Coronary artery (tissue), 2 donors: ENCODE data around the gene RFTN1.

Source experiments
- DNase-seq: peaks from one replicate; pipeline ENCODE4 v3.0.0-alpha.2; 2017; ENCODE audit warnings: low spot score
- H3K27ac ChIP-seq, 2 donors: fragments of 200-600 bp; sonication (generic); one replicate each; pipeline ENCODE4 v1.5.1; 2016 to 2019
- H3K4me3 ChIP-seq: fragments of 200-600 bp; sonication (generic); 2 replicates; pipeline ENCODE4 v1.5.1; 2016; ENCODE audit warnings: mild to moderate bottlenecking, moderate library complexity
- TF ChIP-seq, protein P1 (sequence below): fragments of 200-600 bp; sonication (generic); IDR thresholded peaks from one replicate; pipeline ENCODE4 v1.5.1; 2019; ENCODE audit warnings: antibody characterized with exemption

RFTN1 gene

DNA sequence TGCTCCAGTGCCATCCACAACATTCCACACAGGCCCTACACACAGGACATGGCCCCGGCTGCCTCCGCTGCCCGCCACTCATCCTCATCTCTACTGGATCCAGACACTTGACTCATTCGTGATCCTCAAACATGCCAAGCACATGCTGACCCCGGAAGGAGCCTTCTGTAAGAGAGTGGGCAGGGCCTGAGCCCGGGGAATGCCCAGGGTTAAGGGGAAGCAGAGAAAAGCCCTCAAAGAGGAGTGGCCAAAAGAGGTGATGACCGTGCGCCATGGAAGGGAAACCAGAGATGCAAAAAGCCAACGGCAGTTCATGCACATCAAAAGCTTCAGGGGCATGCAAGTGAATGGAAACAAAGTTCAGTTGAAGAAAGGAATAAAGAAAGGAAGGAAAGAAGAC, 46.1 kb downstream of the RFTN1 start:
- H3K27ac ChIP-seq: no peak overlapping the region
- no peak overlapping the region for H3K4me3 ChIP-seq
- TF ChIP-seq, protein P1, sequence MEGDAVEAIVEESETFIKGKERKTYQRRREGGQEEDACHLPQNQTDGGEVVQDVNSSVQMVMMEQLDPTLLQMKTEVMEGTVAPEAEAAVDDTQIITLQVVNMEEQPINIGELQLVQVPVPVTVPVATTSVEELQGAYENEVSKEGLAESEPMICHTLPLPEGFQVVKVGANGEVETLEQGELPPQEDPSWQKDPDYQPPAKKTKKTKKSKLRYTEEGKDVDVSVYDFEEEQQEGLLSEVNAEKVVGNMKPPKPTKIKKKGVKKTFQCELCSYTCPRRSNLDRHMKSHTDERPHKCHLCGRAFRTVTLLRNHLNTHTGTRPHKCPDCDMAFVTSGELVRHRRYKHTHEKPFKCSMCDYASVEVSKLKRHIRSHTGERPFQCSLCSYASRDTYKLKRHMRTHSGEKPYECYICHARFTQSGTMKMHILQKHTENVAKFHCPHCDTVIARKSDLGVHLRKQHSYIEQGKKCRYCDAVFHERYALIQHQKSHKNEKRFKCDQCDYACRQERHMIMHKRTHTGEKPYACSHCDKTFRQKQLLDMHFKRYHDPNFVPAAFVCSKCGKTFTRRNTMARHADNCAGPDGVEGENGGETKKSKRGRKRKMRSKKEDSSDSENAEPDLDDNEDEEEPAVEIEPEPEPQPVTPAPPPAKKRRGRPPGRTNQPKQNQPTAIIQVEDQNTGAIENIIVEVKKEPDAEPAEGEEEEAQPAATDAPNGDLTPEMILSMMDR: no peak
- no peak for DNase-seq

DNA sequence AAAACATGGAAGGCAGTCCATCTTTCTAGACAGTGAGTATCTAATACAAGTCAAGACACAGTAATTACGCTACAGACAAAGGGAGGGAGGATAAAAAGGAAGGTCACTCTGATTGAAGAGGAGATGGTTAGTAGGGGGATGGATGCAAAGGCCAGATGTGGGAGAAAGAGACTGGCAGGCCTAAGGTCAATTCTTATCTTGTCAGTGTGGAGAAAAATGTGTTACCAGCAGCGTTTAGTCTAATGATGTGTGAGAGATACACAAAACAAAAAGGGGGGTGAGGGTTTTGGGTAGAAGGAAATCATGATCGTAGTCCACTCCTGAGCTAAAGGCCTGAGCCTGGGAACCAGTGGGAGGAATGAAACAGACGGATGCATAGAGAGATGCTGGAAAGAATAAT, 46.7 kb downstream of the RFTN1 start:
- H3K27ac ChIP-seq: no peak overlapping the region
- TF ChIP-seq, protein P1: no peak
- H3K4me3 ChIP-seq: no peak overlapping the region
- DNase-seq: no peak

DNA sequence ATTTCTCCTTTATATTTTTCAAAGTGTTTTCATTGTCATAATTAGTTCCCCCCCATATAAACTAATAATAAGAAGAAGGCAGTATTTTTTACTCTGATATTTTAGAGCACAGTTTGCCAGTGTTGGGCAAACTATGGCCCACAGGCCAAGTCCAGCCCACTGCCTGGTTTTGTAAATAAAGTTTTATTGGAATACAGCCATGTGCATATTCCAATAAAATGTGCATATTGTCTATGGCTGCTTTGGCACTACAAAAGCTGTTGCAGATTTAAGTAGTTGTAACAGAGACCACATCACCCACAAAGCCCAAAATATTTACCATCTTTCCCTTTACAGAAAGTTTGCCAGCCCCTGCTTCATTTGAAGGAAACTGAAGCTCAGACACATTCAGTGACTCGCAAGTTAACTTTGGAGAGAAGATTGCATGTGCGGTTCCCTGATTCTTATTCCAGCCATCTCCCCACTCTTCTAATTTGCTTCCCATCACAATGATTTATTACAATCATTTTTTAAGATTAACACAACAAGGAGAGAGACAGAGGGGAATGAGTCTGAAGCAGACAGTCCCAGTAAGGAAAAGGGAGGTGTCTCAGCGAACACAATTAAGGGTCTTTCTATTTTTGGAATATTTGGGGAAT, 48.9 kb downstream of the RFTN1 start:
- TF ChIP-seq, protein P1: no peak
- no peak overlapping the region for H3K4me3 ChIP-seq
- H3K27ac ChIP-seq: peak overlapping the region in 1 of 2 donors; percentile 3
- no peak for DNase-seq

DNA sequence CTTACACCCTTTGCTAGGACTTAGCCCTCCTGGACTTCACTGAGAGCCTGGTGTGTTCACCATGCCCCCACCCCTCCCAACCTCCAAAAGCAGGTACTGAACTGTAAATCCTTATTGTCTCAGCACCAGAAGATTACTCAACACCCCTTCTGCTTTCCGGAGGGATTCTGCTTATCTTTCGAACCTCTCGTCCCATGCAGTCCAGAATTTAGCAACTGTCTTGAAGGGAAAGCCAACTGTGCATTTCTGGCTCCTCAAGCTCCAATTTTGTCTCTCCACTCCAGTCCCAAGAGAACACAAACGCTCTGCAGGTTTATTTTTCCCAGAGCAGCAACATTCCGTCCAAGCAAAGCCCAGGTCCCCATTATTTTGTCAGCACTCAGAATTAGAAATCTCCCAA, 49.6 kb downstream of the RFTN1 start:
- H3K27ac ChIP-seq: peak overlapping the region in 1 of 2 donors; percentile 3
- TF ChIP-seq, protein P1: no peak
- no peak for DNase-seq
- H3K4me3 ChIP-seq: no peak overlapping the region

DNA sequence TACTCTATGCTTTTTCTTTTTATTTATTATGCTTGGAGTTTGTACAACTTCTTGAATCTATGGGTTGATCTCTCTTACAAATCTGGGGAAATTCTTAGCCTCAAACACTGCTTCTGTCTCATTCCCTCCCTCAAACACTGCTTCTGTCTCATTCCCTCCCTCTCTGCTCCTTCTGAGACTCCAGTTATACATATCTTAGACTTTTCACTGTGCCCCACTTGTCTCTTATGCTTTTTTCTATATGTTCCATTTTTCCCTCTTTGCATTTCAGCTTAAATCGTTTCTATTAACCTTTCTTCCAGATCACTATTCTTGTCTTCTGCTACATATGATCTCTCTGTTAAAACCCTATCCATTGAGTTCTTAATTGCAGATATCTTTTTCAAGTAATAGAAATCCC, 50.4 kb downstream of the RFTN1 start:
- no peak overlapping the region for H3K27ac ChIP-seq
- H3K4me3 ChIP-seq: no peak overlapping the region
- no peak for DNase-seq
- TF ChIP-seq, protein P1: no peak

DNA sequence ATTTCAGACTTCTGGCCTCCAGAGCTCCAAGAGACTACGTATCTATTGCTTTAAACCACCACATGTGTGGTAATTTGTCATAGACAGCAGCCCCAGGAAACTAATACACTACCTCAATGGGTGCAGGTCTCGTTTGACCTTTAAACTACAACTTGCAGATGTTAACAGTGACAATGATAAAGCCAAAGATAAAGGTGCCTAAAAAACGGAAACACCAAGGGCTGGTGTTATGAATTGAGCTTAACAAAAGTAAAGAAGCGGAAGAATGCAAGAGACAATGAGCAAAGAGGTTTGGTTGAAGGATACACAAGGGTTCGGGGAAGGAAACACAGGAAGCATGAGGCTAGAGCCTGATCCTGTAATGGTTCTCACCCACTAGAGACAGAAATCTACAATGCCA, 50.8 kb downstream of the RFTN1 start:
- TF ChIP-seq, protein P1: no peak
- Histone ChIP-seq H3K27ac (no peak overlapping the region), H3K4me3 (no peak overlapping the region)
- DNase-seq: no peak

DNA sequence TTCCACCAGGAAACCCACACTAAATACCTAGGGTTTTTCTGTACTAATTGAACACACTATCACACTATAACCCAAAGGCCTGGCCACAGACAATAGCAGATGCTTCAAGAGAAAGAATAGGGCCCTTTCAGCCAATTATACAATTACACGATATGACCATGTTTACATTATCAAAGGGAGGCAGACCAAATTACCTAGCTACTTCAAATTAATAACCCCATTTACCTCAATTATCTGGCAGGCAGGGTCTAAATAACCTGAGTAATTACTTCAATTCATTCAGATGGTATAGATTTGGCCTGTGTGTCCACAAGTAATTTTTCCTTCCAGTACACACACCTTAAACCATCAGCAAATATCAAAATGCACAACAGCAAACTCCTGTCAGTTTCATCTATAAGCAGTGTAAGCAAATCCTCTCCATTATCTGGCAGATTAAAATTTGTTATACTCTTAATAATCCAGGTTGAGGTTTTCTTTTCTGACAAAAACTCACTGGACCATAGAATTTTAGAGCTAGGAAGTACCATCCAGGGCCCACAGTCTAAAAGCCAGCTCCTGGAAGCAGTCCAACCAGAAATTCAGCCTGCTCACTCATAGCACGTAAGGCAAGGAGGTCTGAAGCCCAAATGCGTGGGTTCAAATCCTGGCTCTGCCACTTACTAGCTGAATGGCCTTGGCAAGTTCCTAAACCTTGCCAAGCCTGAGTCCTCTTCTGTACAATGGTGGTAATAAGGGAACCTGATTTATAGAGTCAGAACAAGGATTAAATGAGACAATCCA, 51.8 kb downstream of the RFTN1 start:
- Histone ChIP-seq H3K27ac (no peak overlapping the region), H3K4me3 (no peak overlapping the region)
- no peak for DNase-seq
- TF ChIP-seq, protein P1: no peak
